HEK293 (cell line): ENCODE measurements around the gene MTA1.

Experiments used
- GFI1B ChIP-seq: fragments of 450-650 bp; formaldehyde crosslinking; IDR thresholded peaks from 2 replicates; pipeline ENCODE4 v1.5.1; 2016; ENCODE audit warnings: missing biosample characterization, missing genetic modification characterization
- GLIS1 ChIP-seq: fragments of 450-650 bp; formaldehyde crosslinking; IDR thresholded peaks from 2 replicates; pipeline ENCODE4 v1.5.1; 2016; ENCODE audit warnings: missing biosample characterization, missing genetic modification characterization
- MEIS1 ChIP-seq: sonication (generic); formaldehyde crosslinking; IDR thresholded peaks from 2 replicates; pipeline ENCODE4 v1.8.1; 2022; ENCODE audit warnings: missing genetic modification reagents, mild to moderate bottlenecking, borderline replicate concordance
- PATZ1 ChIP-seq: fragments of 450-650 bp; formaldehyde crosslinking; IDR thresholded peaks from 2 replicates; pipeline ENCODE4 v1.5.1; 2016; ENCODE audit warnings: missing biosample characterization, missing genetic modification characterization
- PRDM10 ChIP-seq: fragments of 450-650 bp; formaldehyde crosslinking; IDR thresholded peaks from 2 replicates; pipeline ENCODE4 v1.5.1; 2016; ENCODE audit warnings: missing biosample characterization, missing genetic modification characterization
- PRDM6 ChIP-seq: fragments of 450-650 bp; formaldehyde crosslinking; IDR thresholded peaks from 2 replicates; pipeline ENCODE4 v1.5.1; 2017; ENCODE audit warnings: missing biosample characterization, missing genetic modification characterization
- REPIN1 ChIP-seq: fragments of 450-650 bp; formaldehyde crosslinking; IDR thresholded peaks from 2 replicates; pipeline ENCODE4 v1.5.1; 2017; ENCODE audit warnings: missing biosample characterization, missing genetic modification characterization, low read depth
- ZBTB21 ChIP-seq: fragments of 450-650 bp; formaldehyde crosslinking; IDR thresholded peaks from 2 replicates; pipeline ENCODE4 v1.5.1; 2017; ENCODE audit warnings: missing biosample characterization, missing genetic modification characterization
- ZBTB6 ChIP-seq: fragments of 450-650 bp; formaldehyde crosslinking; IDR thresholded peaks from 2 replicates; pipeline ENCODE4 v1.5.1; 2017; ENCODE audit warnings: missing biosample characterization, missing genetic modification characterization
- ZFP37 ChIP-seq: fragments of 450-650 bp; formaldehyde crosslinking; IDR thresholded peaks from 2 replicates; pipeline ENCODE4 v1.5.1; 2016; ENCODE audit warnings: missing biosample characterization, missing genetic modification characterization
- ZNF221 ChIP-seq: fragments of 450-650 bp; formaldehyde crosslinking; IDR thresholded peaks from 2 replicates; pipeline ENCODE4 v1.5.1; 2017; ENCODE audit warnings: missing biosample characterization, missing genetic modification characterization, borderline replicate concordance
- ZNF23 ChIP-seq: fragments of 450-650 bp; formaldehyde crosslinking; IDR thresholded peaks from 2 replicates; pipeline ENCODE4 v1.5.1; 2016; ENCODE audit warnings: missing biosample characterization, missing genetic modification characterization, borderline replicate concordance
- ZNF302 ChIP-seq: fragments of 450-650 bp; formaldehyde crosslinking; IDR thresholded peaks from 2 replicates; pipeline ENCODE4 v1.5.1; 2016; ENCODE audit warnings: missing biosample characterization, missing genetic modification characterization, low read depth
- ZNF398 ChIP-seq: fragments of 450-650 bp; formaldehyde crosslinking; IDR thresholded peaks from 2 replicates; pipeline ENCODE4 v1.5.1; 2017; ENCODE audit warnings: missing biosample characterization, missing genetic modification characterization
- ZNF423 ChIP-seq: fragments of 450-650 bp; formaldehyde crosslinking; IDR thresholded peaks from 2 replicates; pipeline ENCODE4 v1.5.1; 2016; ENCODE audit warnings: missing biosample characterization, missing genetic modification characterization
- ZNF426 ChIP-seq: fragments of 450-650 bp; formaldehyde crosslinking; IDR thresholded peaks from 2 replicates; pipeline ENCODE4 v1.5.1; 2017; ENCODE audit warnings: missing biosample characterization, missing genetic modification characterization, mild to moderate bottlenecking, inconsistent platforms, moderate library complexity
- ZNF501 ChIP-seq: fragments of 450-650 bp; formaldehyde crosslinking; IDR thresholded peaks from 2 replicates; pipeline ENCODE4 v1.5.1; 2016; ENCODE audit warnings: missing biosample characterization, missing genetic modification characterization
- ZNF548 ChIP-seq: fragments of 450-650 bp; formaldehyde crosslinking; IDR thresholded peaks from 2 replicates; pipeline ENCODE4 v1.5.1; 2016; ENCODE audit warnings: missing biosample characterization, missing genetic modification characterization
- ZNF558 ChIP-seq: fragments of 450-650 bp; formaldehyde crosslinking; IDR thresholded peaks from 2 replicates; pipeline ENCODE4 v1.5.1; 2016; ENCODE audit warnings: missing biosample characterization, missing genetic modification characterization
- ZNF621 ChIP-seq: fragments of 450-650 bp; formaldehyde crosslinking; IDR thresholded peaks from 2 replicates; pipeline ENCODE4 v1.5.1; 2017; ENCODE audit warnings: missing biosample characterization, missing genetic modification characterization
- ZNF623 ChIP-seq: fragments of 450-650 bp; formaldehyde crosslinking; IDR thresholded peaks from 2 replicates; pipeline ENCODE4 v1.5.1; 2016; ENCODE audit warnings: missing biosample characterization, missing genetic modification characterization
- ZNF626 ChIP-seq: fragments of 450-650 bp; sonication (Bioruptor Pico); formaldehyde crosslinking; IDR thresholded peaks from 2 replicates; pipeline ENCODE4 v1.5.1; 2018; ENCODE audit warnings: missing biosample characterization, missing genetic modification characterization, inconsistent platforms
- ZNF639 ChIP-seq: fragments of 450-650 bp; formaldehyde crosslinking; IDR thresholded peaks from 2 replicates; pipeline ENCODE4 v1.5.1; 2016; ENCODE audit warnings: missing biosample characterization, missing genetic modification characterization
- ZNF658 ChIP-seq: fragments of 450-650 bp; formaldehyde crosslinking; IDR thresholded peaks from 2 replicates; pipeline ENCODE4; 2016; ENCODE audit warnings: missing biosample characterization, missing genetic modification characterization
- ZNF76 ChIP-seq: fragments of 450-650 bp; formaldehyde crosslinking; IDR thresholded peaks from 2 replicates; pipeline ENCODE4; 2016; ENCODE audit warnings: low read depth, missing biosample characterization, missing genetic modification characterization, borderline replicate concordance
- ZNF792 ChIP-seq: fragments of 450-650 bp; formaldehyde crosslinking; IDR thresholded peaks from 2 replicates; pipeline ENCODE4 v1.5.1; 2016; ENCODE audit warnings: missing biosample characterization, missing genetic modification characterization
- ZSCAN16 ChIP-seq: fragments of 450-650 bp; formaldehyde crosslinking; IDR thresholded peaks from 2 replicates; pipeline ENCODE4 v1.5.1; 2016; ENCODE audit warnings: missing biosample characterization, missing genetic modification characterization

The MTA1 gene

GRCh38 chr14:105480807-105481801, 61.5 kb downstream of the MTA1 start (continued):
- TF ChIP-seq GFI1B (tag by site-specific recombination), result no peak
- no peak for TF ChIP-seq ZNF626 (tag by site-specific recombination)
- TF ChIP-seq ZNF76 (tag by site-specific recombination), result peak; percentile 39; the same call in 1 of the 2 replicates
- TF ChIP-seq ZNF501 (tag by site-specific recombination), result peak; percentile 91
- TF ChIP-seq ZBTB6 (tag by site-specific recombination), result no peak
- TF ChIP-seq MEIS1, result no peak
- no peak for TF ChIP-seq ZNF792 (tag by site-specific recombination)
- no peak for TF ChIP-seq ZNF426 (tag by site-specific recombination)
- peak; percentile 78 for TF ChIP-seq GLIS1
- no peak for TF ChIP-seq ZNF548 (tag by site-specific recombination)
- TF ChIP-seq REPIN1, result no peak
- TF ChIP-seq ZNF398 (tag by site-specific recombination), result peak; percentile 83
- no peak for TF ChIP-seq ZNF621
- no peak for TF ChIP-seq ZNF658 (tag by site-specific recombination)
- TF ChIP-seq ZNF639 (tag by site-specific recombination), result peak; percentile 89
- peak; percentile 10; the same call in 1 of the 2 replicates for TF ChIP-seq ZNF623 (tag by site-specific recombination)
- no peak for TF ChIP-seq ZNF221 (tag by site-specific recombination)
- peak; percentile 88 for TF ChIP-seq PATZ1 (tag by site-specific recombination)
- no peak for TF ChIP-seq ZSCAN16 (tag by site-specific recombination)
- TF ChIP-seq ZNF558 (tag by site-specific recombination), result no peak
- peak; percentile 88 for TF ChIP-seq ZFP37 (tag by site-specific recombination)
- peak; percentile 51 for TF ChIP-seq ZBTB21 (tag by site-specific recombination)
- no peak; the same call in 1 of the 2 replicates for TF ChIP-seq PRDM10 (tag by site-specific recombination)
- TF ChIP-seq ZNF423 (tag by site-specific recombination), result peak; percentile 37; the same call in 1 of the 2 replicates
- TF ChIP-seq ZNF23 (tag by site-specific recombination), result no peak
- no peak for TF ChIP-seq PRDM6 (tag by site-specific recombination)
- TF ChIP-seq ZNF302 (tag by site-specific recombination), result peak; percentile 21; the same call in 1 of the 2 replicates
